Measurements from ENCODE around the gene NTM.

The NTM gene

DNA sequence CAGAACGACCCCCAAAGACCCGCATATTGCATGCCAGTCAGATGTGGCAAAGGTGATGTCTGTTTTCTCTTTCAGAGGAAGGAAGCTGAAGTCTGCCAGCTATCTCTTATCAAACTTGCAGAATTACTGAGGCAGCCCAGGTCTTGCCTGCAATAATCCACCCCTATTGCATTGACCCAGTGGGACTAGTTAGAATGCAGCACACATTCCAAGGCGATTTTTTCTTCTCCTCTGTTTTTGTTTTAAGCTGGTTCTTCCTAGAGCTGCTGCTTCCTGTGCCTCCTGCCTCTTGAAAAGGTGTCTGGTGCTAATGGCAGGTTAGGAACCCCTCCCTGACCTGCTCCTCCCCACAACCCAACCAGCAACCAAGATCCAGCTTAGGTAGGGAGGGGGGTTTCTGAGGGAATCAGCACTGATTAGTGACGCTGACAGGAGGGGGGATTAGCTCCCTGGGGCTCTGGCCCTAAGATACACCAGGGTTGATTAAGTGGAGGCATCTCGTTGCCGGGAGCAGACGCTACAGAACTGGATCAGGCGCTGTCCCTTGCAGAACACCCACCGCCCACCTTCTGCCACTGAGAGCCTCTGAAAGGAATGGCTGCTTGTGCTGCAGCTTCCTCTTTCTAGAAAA is 2.8 kb downstream of the NTM start:
- DNase-seq (ENCODE audit: low read depth in 2 of 2), result no peak

DNA sequence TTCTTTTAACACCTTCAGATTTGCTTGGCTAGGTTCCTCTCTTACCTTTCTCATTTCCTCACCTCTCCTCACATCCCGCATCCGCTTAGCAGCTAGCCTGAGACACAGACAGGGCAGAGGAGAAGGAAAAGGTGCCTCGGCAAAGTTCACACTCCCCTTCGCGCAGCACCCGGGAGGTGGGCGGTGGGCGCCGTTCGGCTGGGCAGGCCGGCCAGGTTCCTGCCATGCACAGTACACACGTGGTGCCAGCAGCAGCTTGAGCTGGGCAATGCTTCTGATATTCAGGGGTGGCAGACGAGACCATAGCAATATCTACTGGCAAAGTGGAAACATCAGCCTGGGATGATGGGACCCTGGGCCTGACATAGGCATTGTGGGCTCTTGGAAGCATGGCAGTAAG is 3.3 kb downstream of the NTM start:
- no peak for DNase-seq (ENCODE audit: low read depth in 2 of 2)

DNA sequence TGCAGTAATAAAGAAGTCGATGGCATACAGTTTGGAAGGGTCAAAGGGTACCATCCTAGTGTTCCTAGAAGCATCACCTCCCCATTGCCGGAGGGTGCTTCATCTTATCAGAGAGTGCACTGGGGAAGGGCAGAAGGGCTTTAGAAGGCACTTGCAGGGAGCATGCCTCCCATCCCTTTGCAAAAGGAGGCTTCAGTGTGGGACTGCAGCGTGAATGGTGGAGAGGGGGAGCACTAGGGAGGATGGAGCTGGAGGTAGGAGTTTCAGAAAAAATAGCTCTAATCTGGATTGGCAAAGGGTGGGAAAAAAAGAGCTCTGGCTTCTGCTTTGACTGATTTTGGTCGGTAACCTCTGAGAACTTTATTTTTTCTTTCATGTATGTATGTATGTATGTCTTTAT is 5.0 kb downstream of the NTM start:
- no peak for DNase-seq (ENCODE audit: low read depth in 2 of 2)

- DNase-seq (ENCODE audit: low read depth in 2 of 2), result no peak
Measured at GRCh38 chr11:131375915-131376314, 5.5 kb downstream of the NTM start.

GRCh38 chr11:131378931-131379330 is 8.5 kb downstream of the NTM start:
- DNase-seq (ENCODE audit: low read depth in 2 of 2), result no peak

- DNase-seq (ENCODE audit: low read depth in 2 of 2), result no peak
Measured at GRCh38 chr11:131385763-131386390, 15.5 kb downstream of the NTM start.

DNA sequence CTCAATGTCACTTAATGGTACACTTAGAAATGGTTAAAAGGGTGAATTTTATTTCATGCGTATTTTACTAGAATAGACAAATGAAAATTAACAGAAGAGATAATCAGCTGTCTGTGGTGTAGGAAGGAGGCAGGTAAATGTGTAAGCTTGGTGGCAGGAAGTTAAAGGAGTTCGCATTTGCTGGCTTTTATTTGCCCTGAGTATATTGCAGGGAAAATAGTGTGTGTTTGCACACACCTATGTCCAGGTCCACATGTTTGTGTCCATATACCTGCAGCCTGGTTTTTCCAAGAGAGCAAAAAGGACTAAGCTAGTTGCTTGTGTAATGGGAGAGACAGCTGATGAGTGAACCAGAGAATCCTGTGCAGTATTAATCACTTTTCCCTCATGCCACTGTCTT is 16.0 kb downstream of the NTM start:
- DNase-seq (ENCODE audit: low read depth in 2 of 2), result no peak

- no peak for DNase-seq (ENCODE audit: low read depth in 2 of 2)
Measured at GRCh38 chr11:131388030-131388429, 17.6 kb downstream of the NTM start.

DNA sequence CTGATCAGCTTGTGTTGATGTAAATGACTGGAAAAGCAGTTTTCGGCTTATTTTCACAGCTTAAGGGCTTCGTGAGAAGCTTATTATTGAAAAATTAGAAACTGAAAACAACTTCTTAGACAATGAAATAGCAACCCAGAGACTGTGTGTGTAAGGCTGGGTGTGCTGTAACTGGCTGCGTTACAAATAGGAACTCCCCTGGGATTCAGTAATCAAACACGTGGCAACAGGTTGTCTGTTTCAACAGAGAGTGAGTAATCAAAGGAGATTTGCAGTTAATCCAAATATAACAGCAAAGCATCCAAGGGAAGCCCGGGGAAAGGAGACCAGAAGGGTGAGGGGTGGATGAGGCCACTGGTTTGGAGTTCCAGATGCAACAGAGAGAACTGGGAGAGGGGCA is 19.2 kb downstream of the NTM start:
- no peak for DNase-seq (ENCODE audit: low read depth in 2 of 2)

- DNase-seq (ENCODE audit: low read depth in 2 of 2), result no peak
Measured at GRCh38 chr11:131391176-131391575, 20.8 kb downstream of the NTM start.

DNA sequence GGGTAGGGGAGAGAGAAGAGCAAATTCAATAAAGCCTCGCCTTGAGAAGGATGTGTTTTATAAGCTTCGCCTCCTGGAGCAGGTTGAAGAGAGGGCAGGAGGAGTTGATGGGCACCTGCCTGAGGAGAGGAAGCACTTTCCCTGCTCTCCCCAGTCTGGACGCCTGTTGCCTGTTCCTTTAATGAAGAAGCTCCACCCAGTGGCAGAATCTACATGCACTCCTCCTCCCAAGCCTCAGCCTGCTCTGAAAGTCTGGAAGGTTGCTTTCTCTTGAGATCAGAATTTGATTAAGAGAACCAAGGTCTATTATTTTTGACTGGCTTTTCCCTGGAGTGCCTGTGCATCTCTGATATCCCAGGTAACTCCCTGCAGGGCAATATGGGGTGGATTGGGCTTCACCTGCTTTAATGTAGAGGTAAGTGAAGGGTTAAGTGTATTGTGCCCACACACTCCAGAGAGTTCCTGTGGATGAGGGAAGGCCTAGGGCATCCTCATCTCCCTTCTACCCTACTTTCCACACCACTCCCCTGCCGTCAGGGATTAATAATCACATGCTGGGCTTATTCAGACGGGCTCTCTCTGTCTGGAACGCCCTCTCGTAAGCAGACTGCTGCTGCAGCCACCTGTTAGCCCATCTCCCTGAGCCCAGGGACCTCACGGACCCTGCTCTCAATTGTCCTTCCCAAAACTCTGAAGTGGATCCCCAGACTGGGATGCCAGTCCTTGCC is 22.3 kb downstream of the NTM start:
- DNase-seq (ENCODE audit: low read depth in 2 of 2), result no peak

GRCh38 chr11:131393691-131394090 is 23.3 kb downstream of the NTM start:
- DNase-seq (ENCODE audit: low read depth in 2 of 2), result no peak

DNA sequence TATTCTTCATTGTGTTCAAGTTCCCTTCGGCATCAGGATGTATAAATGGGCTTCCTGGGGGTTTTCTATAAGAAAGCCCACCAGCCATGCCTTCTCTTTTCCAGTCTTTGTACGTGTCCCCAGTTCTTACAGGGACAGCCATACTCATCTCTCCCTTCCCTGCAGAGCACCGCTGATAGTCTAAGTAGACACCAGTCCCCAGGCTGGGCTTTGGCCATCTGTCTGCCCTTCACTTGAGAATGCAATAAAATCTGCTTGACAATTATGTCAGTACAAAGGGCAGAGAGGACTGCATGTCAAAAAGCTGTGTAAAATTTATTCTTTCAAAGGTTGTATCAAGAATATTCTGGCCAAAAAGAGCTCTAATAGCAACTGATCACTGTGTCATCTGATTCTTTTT is 27.3 kb downstream of the NTM start:
- no peak for DNase-seq (ENCODE audit: low read depth in 2 of 2)

GRCh38 chr11:131402040-131402439 is 31.6 kb downstream of the NTM start:
- no peak for DNase-seq (ENCODE audit: low read depth in 2 of 2)

DNA sequence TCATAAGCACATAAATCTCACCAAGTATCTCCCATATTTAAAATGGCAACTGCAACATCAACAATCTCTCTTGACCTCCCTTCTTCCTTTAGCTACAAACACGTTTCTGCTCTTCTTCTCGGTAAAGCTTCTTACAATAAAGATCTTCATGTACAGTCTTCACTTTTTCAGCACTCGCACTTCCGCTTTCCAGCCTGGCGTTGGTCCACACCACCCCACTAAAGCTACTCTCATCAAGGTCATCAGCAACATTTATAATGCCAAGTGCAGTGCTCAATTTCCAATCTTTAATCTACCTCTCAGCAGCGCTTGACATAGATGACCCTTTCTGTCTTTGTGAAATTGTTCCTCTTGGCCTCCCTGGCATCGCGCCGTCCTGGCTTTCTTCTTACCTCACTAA is 33.6 kb downstream of the NTM start:
- no peak for DNase-seq (ENCODE audit: low read depth in 2 of 2)

- DNase-seq (ENCODE audit: low read depth in 2 of 2), result no peak
Measured at GRCh38 chr11:131408025-131408640, 37.7 kb downstream of the NTM start.

DNA sequence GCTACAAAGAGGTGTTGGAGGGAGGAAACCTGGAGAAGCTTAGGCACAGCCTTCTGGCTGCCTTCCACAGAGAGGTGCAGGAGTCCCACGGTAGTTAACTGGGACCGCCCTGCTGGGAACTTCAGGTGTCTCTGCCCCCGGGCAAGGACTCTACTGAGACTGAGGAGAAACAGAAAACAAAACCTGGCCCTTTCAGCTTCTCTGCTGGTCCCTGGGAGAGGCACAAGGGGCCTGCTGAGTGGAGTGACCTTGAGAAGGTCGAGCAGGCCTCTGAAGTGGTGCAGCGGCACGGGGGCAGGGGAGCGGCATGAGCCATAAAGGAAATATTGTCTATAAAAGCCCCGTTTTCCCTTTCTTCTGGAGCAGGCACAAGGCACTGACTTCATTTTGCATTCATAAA is 38.9 kb downstream of the NTM start:
- DNase-seq (ENCODE audit: low read depth in 2 of 2), result no peak

DNA sequence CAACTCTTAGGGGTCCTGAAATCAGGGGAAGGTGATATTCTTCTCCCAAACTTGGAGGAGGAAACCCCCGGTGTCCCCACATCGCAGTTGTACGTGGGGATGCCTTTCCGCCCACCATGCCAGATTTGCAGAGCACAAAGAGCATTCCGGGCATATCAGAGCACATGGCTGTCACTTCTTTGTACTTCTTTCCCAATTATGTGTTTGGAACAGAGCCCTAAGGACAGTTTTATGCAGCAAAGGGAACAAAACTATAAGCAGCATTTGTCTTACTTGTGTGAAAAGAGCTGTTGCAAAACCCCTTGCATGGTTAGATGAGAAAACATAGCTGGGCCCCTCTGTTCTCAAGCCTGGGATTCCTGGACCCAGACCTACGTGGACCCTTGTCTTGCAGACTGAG is 41.2 kb downstream of the NTM start:
- no peak for DNase-seq (ENCODE audit: low read depth in 2 of 2)

- DNase-seq (ENCODE audit: low read depth in 2 of 2), result no peak
Measured at GRCh38 chr11:131412061-131412460, 41.6 kb downstream of the NTM start.

GRCh38 chr11:131413217-131413616 is 42.8 kb downstream of the NTM start:
- DNase-seq (ENCODE audit: low read depth in 2 of 2), result no peak

- no peak for DNase-seq (ENCODE audit: low read depth in 2 of 2)
Measured at GRCh38 chr11:131418189-131418588, 47.8 kb downstream of the NTM start.

DNA sequence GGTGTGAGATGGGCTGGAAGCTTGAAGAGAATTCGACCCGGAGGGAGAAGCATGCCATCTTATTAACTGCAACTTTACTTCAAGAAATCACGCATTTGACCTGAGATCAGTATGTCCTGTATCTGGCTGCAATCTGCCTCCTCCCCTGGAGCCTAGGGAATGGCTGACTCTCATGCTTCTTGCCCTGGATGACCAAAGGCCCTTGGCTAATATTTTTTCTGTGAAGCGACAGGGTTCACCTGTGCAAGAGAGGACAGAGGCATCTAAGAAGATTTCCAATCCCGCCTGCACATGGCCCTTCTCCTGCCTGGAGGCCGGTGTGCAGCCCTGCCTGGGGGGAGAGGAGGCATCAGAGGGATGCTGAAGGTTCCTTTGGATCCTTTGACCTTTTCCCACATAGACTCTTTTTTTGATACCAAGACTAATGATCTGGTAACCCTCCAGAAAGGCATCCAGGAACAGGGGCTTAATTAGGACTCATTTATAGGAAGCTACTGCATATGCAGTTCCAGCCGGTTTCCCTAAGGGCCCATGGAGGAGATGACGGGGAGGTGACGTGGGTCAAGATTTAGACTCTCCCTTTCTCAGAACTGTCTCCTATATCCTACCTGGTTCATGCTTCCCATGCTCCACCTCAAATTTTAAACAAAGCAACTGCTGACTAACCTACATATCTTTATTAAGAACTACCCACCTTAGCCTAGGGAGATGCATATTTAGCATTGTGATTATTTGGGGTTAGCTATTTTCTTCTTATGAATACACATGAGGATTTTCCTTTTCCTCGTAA is 50.8 kb downstream of the NTM start:
- no peak for DNase-seq (ENCODE audit: low read depth in 2 of 2)

Data from stimulated activated CD8-positive, alpha-beta memory T cell treated with anti-CD3 and anti-CD28 coated beads, Interleukin-2, amount 100 ng/mL, for 1 hour (primary cell).